Smooth muscle cell (in vitro differentiated cells): ENCODE results near the gene COL28A1. TPM values are rescaled to one million over a fixed set of nuclear protein-coding genes. Genes with fewer than 3 reads are reported as not detected.

Experiments
- DNase-seq: peaks from one replicate; lab custom pipeline; 2025; ENCODE audit not compliant: unreplicated experiment; lab: John Stamatoyannopoulos, UW
- H2AFZ ChIP-seq: fragments of 200-600 bp; sonication (generic); 2 replicates; pipeline ENCODE4 v1.6.0; 2016; ENCODE audit warnings: antibody characterized with exemption, low read depth, mild to moderate bottlenecking
- H3F3A ChIP-seq: fragments of 200-600 bp; sonication (generic); 2 replicates; pipeline ENCODE4 v1.6.0; 2017; ENCODE audit warnings: antibody characterized with exemption, low read depth
- H3K27ac ChIP-seq: fragments of 200-600 bp; sonication (generic); 2 replicates; pipeline ENCODE4 v1.5.1; 2016; ENCODE audit warnings: low read depth, mild to moderate bottlenecking
- H3K27me3 ChIP-seq: fragments of 200-600 bp; sonication (generic); 2 replicates; pipeline ENCODE4 v1.6.1; 2016; ENCODE audit warnings: low read depth, mild to moderate bottlenecking
- H3K36me3 ChIP-seq: fragments of 200-600 bp; sonication (generic); 2 replicates; pipeline ENCODE4 v1.5.1; 2016; ENCODE audit warnings: low read depth
- H3K4me1 ChIP-seq: fragments of 200-600 bp; sonication (generic); 2 replicates; pipeline ENCODE4 v1.5.1; 2016; ENCODE audit warnings: low read depth
- H3K4me2 ChIP-seq: fragments of 200-600 bp; sonication (generic); 2 replicates; pipeline ENCODE4 v1.6.0; 2016; ENCODE audit warnings: mild to moderate bottlenecking
- H3K4me3 ChIP-seq: fragments of 200-600 bp; sonication (generic); 2 replicates; pipeline ENCODE4 v1.5.1; 2016; ENCODE audit warnings: mild to moderate bottlenecking
- H3K79me2 ChIP-seq: fragments of 200-600 bp; sonication (generic); 2 replicates; pipeline ENCODE4 v1.6.0; 2016; ENCODE audit warnings: low read depth, mild to moderate bottlenecking
- H3K9ac ChIP-seq: fragments of 200-600 bp; sonication (generic); 2 replicates; pipeline ENCODE4 v1.6.0; 2016; ENCODE audit warnings: low read depth
- H3K9me3 ChIP-seq: fragments of 200-600 bp; sonication (generic); replicated peaks from 2 replicates; pipeline ENCODE4 v1.5.1; 2016; ENCODE audit warnings: low read depth
- H4K20me1 ChIP-seq: fragments of 200-600 bp; sonication (generic); 2 replicates; pipeline ENCODE4 v1.6.0; 2016; ENCODE audit warnings: low read depth
- CTCF ChIP-seq: fragments of 200-600 bp; sonication (generic); IDR thresholded peaks from 2 replicates; pipeline ENCODE4 v1.5.1; 2017; ENCODE audit warnings: borderline replicate concordance, mild to moderate bottlenecking, antibody characterized with exemption; ENCODE audit not compliant: insufficient read depth, poor library complexity, severe bottlenecking
- WGBS: methylation state at CpG from one replicate; pipeline ENCODE4 v1.1.7; 2016; ENCODE audit warnings: low lambda C conversion rate; 5-methylcytosine and 5-hydroxymethylcytosine counted together
- polyA plus RNA-seq: library from polyadenylated mRNA; unstranded; fragments of >200 nt; fragmentation: Nextera tagmentation; extraction: Ambion mirVana; gene quantifications from 2 replicates; pipeline ENCODE4 v1.2.1, GENCODE V29; 2016
- total RNA-seq: library from RNA; depleted of rRNA; stranded (reverse); fragments of >200 nt; gene quantifications from 2 replicates; pipeline ENCODE4 v1.2.3, GENCODE V29; 2014

The COL28A1 gene
- total and polyA plus RNA-seq, 2 experiments from 2014 or later = 0.13 TPM; not detected in 1

- no peaks in the 10 kb centered on the region for H3F3A ChIP-seq
- H3K4me1 ChIP-seq = peaks cover under 1% of the 10 kb centered on the region
- H2AFZ ChIP-seq = no peak overlapping the region
- no peak overlapping the region for H3K9ac ChIP-seq
- H3K9me3 ChIP-seq = no peaks in the 10 kb centered on the region
- no peak overlapping the region for H3K4me3 ChIP-seq
- H3K79me2 ChIP-seq = peaks cover 75% of the 10 kb centered on the region
- no peak overlapping the region for H3K27ac ChIP-seq
- H4K20me1 ChIP-seq = peaks cover 26% of the 10 kb centered on the region
- 97% methylated on average over 2 of the region's 2 CpGs for WGBS
- DNase-seq = no peak
- no peak overlapping the region for H3K4me2 ChIP-seq
- no peaks in the 10 kb centered on the region for H3K36me3 ChIP-seq
- no peak for TF ChIP-seq CTCF
- no peaks in the 10 kb centered on the region for H3K27me3 ChIP-seq
Observed at GRCh38 chr7:7573701-7574100, 38.0 kb upstream of the COL28A1 start.

- Histone ChIP-seq H3K27me3 (no peaks in the 10 kb centered on the region), H3K4me2 (no peak overlapping the region), H3K36me3 (no peaks in the 10 kb centered on the region), H3K79me2 (peaks cover 72% of the 10 kb centered on the region), H3K9ac (no peak overlapping the region), H3K27ac (no peak overlapping the region), H3F3A (peaks cover 6% of the 10 kb centered on the region), H4K20me1 (peaks cover 21% of the 10 kb centered on the region), H3K4me3 (no peak overlapping the region), H3K4me1 (peaks cover 17% of the 10 kb centered on the region), H3K9me3 (no peaks in the 10 kb centered on the region), H2AFZ (no peak overlapping the region)
- TF ChIP-seq CTCF = no peak
- DNase-seq = no peak
- WGBS = 99% methylated on average over 3 of the region's 3 CpGs
Observed at GRCh38 chr7:7570584-7570983, 34.9 kb upstream of the COL28A1 start.

- WGBS = 73% methylated on average over 3 of the region's 3 CpGs
- no peak overlapping the region for H3K4me3 ChIP-seq
- peaks cover 6% of the 10 kb centered on the region for H3F3A ChIP-seq
- peak overlapping the region; percentile 10 for H3K27ac ChIP-seq
- no peak overlapping the region for H3K4me2 ChIP-seq
- H3K9ac ChIP-seq = no peak overlapping the region
- DNase-seq = no peak
- no peaks in the 10 kb centered on the region for H3K27me3 ChIP-seq
- H3K4me1 ChIP-seq = peaks cover 17% of the 10 kb centered on the region
- H3K9me3 ChIP-seq = no peaks in the 10 kb centered on the region
- peaks cover 14% of the 10 kb centered on the region for H4K20me1 ChIP-seq
- peaks cover 62% of the 10 kb centered on the region for H3K79me2 ChIP-seq
- no peaks in the 10 kb centered on the region for H3K36me3 ChIP-seq
- no peak overlapping the region for H2AFZ ChIP-seq
- no peak for TF ChIP-seq CTCF
Observed at GRCh38 chr7:7569615-7570014, 33.9 kb upstream of the COL28A1 start.

GRCh38 chr7:7569081-7569527 is 33.4 kb upstream of the COL28A1 start:
- H3K4me2 ChIP-seq = peak overlapping the region; percentile 97

More at GRCh38 chr7:7569081-7569527, 33.4 kb upstream of the COL28A1 start:
- H3K4me1 ChIP-seq = peaks cover 17% of the 10 kb centered on the region
- TF ChIP-seq CTCF = no peak
- no peaks in the 10 kb centered on the region for H3K9me3 ChIP-seq
- H3K79me2 ChIP-seq = peaks cover 60% of the 10 kb centered on the region
- H2AFZ ChIP-seq = no peak overlapping the region
- peaks cover 14% of the 10 kb centered on the region for H4K20me1 ChIP-seq
- H3F3A ChIP-seq = peaks cover 7% of the 10 kb centered on the region
- H3K36me3 ChIP-seq = no peaks in the 10 kb centered on the region
- H3K4me3 ChIP-seq = no peak overlapping the region
- no peak overlapping the region for H3K9ac ChIP-seq
- no peak for DNase-seq
- H3K27me3 ChIP-seq = no peaks in the 10 kb centered on the region
- peak overlapping the region; percentile 10 for H3K27ac ChIP-seq
- WGBS = 73% methylated on average over 5 of the region's 5 CpGs
